ENCODE measurements around the gene UIMC1.

DNA sequence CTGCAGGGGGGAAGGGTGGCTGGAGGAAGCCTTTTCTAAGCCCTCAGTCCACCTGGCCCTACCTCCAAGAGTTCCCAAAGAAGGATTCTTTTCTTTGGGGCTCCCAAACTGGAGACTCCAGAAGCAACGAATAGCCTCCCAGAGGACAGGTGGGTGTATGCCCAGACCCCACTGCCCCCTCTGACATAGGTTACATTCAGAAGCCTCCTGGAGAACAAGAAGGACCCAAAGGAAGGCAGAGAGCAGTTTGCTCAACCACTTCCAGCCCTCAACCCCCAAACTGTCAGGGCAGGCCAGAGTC, 117.8 kb downstream of the UIMC1 start:
- TF ChIP-seq, protein P1, sequence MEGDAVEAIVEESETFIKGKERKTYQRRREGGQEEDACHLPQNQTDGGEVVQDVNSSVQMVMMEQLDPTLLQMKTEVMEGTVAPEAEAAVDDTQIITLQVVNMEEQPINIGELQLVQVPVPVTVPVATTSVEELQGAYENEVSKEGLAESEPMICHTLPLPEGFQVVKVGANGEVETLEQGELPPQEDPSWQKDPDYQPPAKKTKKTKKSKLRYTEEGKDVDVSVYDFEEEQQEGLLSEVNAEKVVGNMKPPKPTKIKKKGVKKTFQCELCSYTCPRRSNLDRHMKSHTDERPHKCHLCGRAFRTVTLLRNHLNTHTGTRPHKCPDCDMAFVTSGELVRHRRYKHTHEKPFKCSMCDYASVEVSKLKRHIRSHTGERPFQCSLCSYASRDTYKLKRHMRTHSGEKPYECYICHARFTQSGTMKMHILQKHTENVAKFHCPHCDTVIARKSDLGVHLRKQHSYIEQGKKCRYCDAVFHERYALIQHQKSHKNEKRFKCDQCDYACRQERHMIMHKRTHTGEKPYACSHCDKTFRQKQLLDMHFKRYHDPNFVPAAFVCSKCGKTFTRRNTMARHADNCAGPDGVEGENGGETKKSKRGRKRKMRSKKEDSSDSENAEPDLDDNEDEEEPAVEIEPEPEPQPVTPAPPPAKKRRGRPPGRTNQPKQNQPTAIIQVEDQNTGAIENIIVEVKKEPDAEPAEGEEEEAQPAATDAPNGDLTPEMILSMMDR (IDR thresholded peaks at IDR 0.05; ENCODE audit: poor library complexity), result no peak
- TF ChIP-seq EZH2 (IDR thresholded peaks at IDR 0.05; ENCODE audit: borderline replicate concordance), result no peak
- no peak for TF ChIP-seq EZH2phosphoT487 (IDR thresholded peaks at IDR 0.05; ENCODE audit: low read depth, severe bottlenecking, unreplicated experiment)
